PC-3 (cell line): Measurements from ENCODE around the gene FOXC2. TPM values are rescaled to one million over a fixed set of nuclear protein-coding genes. Genes with fewer than 3 reads are reported as not detected.

Source experiments
- ATAC-seq: fragments of 200-7000 bp; cut with Tn5 transposase; 2 replicates; pipeline ENCODE4 v1.9.1; 2020; ENCODE audit warnings: mild to moderate bottlenecking, moderate library complexity
- BruUV-seq: library from RNA; stranded (reverse); fragments of 400-500 nt; replicated peaks from 2 replicates; lab custom pipeline; 2021; lab: Mats Ljungman, UMichigan
- CTCF ChIA-PET: fragments of 300-600 bp; sonication (Branson Sonifier 250); formaldehyde crosslinking; loops from one replicate; lab custom pipeline; 2022; ENCODE audit warnings: antibody characterized with exemption; lab: Charles Lee
- POLR2A ChIA-PET: fragments of 300-600 bp; sonication (Branson Sonifier 250); formaldehyde crosslinking; loops from one replicate; lab custom pipeline; 2022; ENCODE audit warnings: antibody characterized with exemption; ENCODE audit not compliant: unreplicated experiment; lab: Charles Lee
- DNase-seq: peaks from one replicate; pipeline ENCODE4 v3.0.0-alpha.2; 2015
- H2AFZ ChIP-seq: fragments of 300-600 bp; sonication (generic); 2 replicates; pipeline ENCODE4 v1.6.0; 2016; ENCODE audit warnings: antibody characterized with exemption, low read length
- H3F3A ChIP-seq: fragments of 300-600 bp; sonication (generic); one replicate; pipeline ENCODE4 v1.6.0; 2017; ENCODE audit warnings: antibody characterized with exemption, low read length, control low read depth, mild to moderate bottlenecking; ENCODE audit not compliant: unreplicated experiment
- H3K27ac ChIP-seq: fragments of 300-600 bp; sonication (generic); 2 replicates; pipeline ENCODE4 v1.5.1; 2016; ENCODE audit warnings: mild to moderate bottlenecking, low read length
- H3K27me3 ChIP-seq: fragments of 300-600 bp; sonication (generic); 2 replicates; pipeline ENCODE4 v1.6.1; 2016; ENCODE audit warnings: low read length, mixed read lengths
- H3K36me3 ChIP-seq: fragments of 300-600 bp; sonication (generic); 2 replicates; pipeline ENCODE4 v1.6.1; 2016; ENCODE audit warnings: low read depth, mixed run types, low read length, mixed read lengths
- H3K4me1 ChIP-seq: fragments of 300-600 bp; sonication (generic); 2 replicates; pipeline ENCODE4 v1.5.1; 2016; ENCODE audit warnings: low read length; ENCODE audit not compliant: insufficient read depth
- H3K4me2 ChIP-seq: fragments of 300-600 bp; sonication (generic); 2 replicates; pipeline ENCODE4 v1.6.0; 2016; ENCODE audit warnings: low read length
- H3K4me3 ChIP-seq: fragments of 300-600 bp; sonication (generic); 2 replicates; pipeline ENCODE4 v1.5.1; 2016; ENCODE audit warnings: mild to moderate bottlenecking, low read length, mixed read lengths
- H3K79me2 ChIP-seq: fragments of 300-600 bp; sonication (generic); 2 replicates; pipeline ENCODE4 v1.6.1; 2017; ENCODE audit warnings: low read length, mixed read lengths
- H3K9ac ChIP-seq: fragments of 300-600 bp; sonication (generic); 2 replicates; pipeline ENCODE4 v1.6.0; 2016; ENCODE audit warnings: mild to moderate bottlenecking, low read length
- H3K9me2 ChIP-seq: fragments of 300-600 bp; sonication (generic); replicated peaks from 2 replicates; pipeline ENCODE4 v1.6.1; 2016; ENCODE audit warnings: mixed run types, low read length, mixed read lengths
- H3K9me3 ChIP-seq: fragments of 300-600 bp; sonication (generic); 2 replicates; pipeline ENCODE4 v1.6.1; 2016; ENCODE audit warnings: low read length, mixed read lengths
- H4K20me1 ChIP-seq: fragments of 300-600 bp; sonication (generic); 2 replicates; pipeline ENCODE4 v1.6.1; 2016; ENCODE audit warnings: low read length, mixed read lengths
- EZH2 ChIP-seq: fragments of 300-600 bp; sonication (generic); IDR thresholded peaks from one replicate; pipeline ENCODE4 v1.6.1; 2017; ENCODE audit warnings: antibody characterized with exemption, mild to moderate bottlenecking, low read length; ENCODE audit not compliant: unreplicated experiment
- EZH2phosphoT487 ChIP-seq: fragments of 300-600 bp; sonication (generic); IDR thresholded peaks from 2 replicates; pipeline ENCODE4 v1.6.1; 2018; ENCODE audit warnings: mild to moderate bottlenecking, antibody characterized with exemption, low read length, borderline replicate concordance
- intact Hi-C: fragments of 100-400 bp; cut with micrococcal nuclease; formaldehyde crosslinking; loops from 2 replicates; pipeline ENCODE4 v1.9.0; 2023
- total RNA-seq: library from RNA; depleted of rRNA; stranded (reverse); fragments of >200 nt; gene quantifications from 2 replicates; pipeline ENCODE4 v1.2.3, GENCODE V29; 2014
- TF ChIP-seq, protein P1 (sequence below): fragments of 300-600 bp; sonication (generic); conservative IDR thresholded peaks from 2 replicates; pipeline ENCODE4 v1.5.1; 2017; ENCODE audit warnings: antibody characterized with exemption, low read depth, mild to moderate bottlenecking, low read length

FOXC2 gene
- total RNA-seq, 1 experiment from 2014 or later = not detected

DNA sequence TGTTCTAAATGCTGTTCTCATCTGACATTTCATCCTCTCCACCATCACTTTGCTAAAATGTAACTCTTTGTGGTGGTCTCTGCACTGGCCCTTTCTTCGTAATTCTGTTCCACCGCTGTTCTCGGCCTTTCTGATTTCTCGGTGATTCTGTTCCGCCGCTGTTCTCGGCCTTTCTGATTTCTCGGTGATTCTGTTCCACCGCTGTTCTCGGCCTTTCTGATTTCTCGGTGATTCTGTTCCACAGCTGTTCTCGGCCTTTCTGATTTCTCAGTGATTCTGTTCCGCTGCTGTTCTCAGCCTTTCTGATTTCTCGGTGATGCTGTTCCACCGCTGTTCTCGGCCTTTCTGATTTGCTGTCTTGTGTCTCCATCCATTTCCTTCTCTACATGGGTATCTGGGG lies 44.0 kb upstream of the FOXC2 start:
- no peaks in the 10 kb centered on the region for H3K9me2 ChIP-seq
- no peaks in the 10 kb centered on the region for H3K9me3 ChIP-seq
- DNase-seq = no peak
- no peak for TF ChIP-seq EZH2
- no peak for TF ChIP-seq EZH2phosphoT487
- TF ChIP-seq, protein P1, sequence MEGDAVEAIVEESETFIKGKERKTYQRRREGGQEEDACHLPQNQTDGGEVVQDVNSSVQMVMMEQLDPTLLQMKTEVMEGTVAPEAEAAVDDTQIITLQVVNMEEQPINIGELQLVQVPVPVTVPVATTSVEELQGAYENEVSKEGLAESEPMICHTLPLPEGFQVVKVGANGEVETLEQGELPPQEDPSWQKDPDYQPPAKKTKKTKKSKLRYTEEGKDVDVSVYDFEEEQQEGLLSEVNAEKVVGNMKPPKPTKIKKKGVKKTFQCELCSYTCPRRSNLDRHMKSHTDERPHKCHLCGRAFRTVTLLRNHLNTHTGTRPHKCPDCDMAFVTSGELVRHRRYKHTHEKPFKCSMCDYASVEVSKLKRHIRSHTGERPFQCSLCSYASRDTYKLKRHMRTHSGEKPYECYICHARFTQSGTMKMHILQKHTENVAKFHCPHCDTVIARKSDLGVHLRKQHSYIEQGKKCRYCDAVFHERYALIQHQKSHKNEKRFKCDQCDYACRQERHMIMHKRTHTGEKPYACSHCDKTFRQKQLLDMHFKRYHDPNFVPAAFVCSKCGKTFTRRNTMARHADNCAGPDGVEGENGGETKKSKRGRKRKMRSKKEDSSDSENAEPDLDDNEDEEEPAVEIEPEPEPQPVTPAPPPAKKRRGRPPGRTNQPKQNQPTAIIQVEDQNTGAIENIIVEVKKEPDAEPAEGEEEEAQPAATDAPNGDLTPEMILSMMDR = no peak
- H3K27me3 ChIP-seq = 0 out of 2 replicates have a peak, but pooled peaks cover 12% of the 10 kb centered on the region
- H3F3A ChIP-seq = no peaks in the 10 kb centered on the region
- no peak for ATAC-seq
- ChIA-PET CTCF (no interaction called here), POLR2A (no interaction called here)
- no peaks in the 10 kb centered on the region for H3K79me2 ChIP-seq
- 0 out of 2 replicates have a peak, but pooled peaks cover 6% of the 10 kb centered on the region for H3K4me1 ChIP-seq
- H3K27ac ChIP-seq = no peak overlapping the region
- no peaks in the 10 kb centered on the region for H4K20me1 ChIP-seq
- H3K4me3 ChIP-seq = no peak overlapping the region
- H3K9ac ChIP-seq = no peak overlapping the region
- BruUV-seq = no TSS peak
- no peaks in the 10 kb centered on the region for H3K36me3 ChIP-seq
- H2AFZ ChIP-seq = no peak overlapping the region
- intact Hi-C loops = no loop called here
- no peak overlapping the region for H3K4me2 ChIP-seq

DNA sequence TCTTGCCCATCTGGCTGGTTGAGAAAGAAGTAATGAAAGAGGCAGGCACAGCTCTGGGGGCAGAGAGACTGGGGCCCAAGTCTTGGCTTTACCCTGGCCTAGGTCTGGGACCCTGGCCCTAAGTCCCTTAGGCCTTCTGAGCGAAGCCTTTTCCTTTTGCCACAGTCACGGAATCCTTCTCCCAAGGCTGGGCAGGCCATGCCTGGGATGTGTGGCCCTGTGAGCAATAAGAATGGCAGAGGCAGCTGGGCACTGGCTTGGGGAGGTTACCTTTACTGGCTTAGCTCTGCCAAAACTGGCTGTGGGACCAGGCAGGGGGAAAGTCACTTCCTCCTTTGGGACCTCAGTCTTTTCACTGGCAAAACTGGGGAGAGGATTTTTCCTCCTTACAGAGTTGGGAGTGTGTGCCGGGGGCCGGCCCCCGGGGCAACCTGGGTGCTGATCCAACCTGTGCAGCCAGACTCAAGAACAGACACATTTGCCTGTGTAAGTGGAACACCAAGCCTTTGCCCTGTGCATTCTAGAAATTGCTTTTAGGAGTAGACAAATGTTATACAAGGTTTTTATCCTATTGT lies 43.4 kb upstream of the FOXC2 start:
- no peaks in the 10 kb centered on the region for H3K9me2 ChIP-seq
- TF ChIP-seq, protein P1 = no peak
- TF ChIP-seq EZH2phosphoT487 (no peak), EZH2 (no peak)
- ChIA-PET POLR2A (no interaction called here), CTCF (interaction anchor here (0.6 kb wide), 1 partner anchor 538 kb away, joined by 3 read pairs; no protein-coding TSS in a partner anchor)
- H3K79me2 ChIP-seq = no peaks in the 10 kb centered on the region
- H3K4me1 ChIP-seq = 0 out of 2 replicates have a peak, but pooled peaks cover 6% of the 10 kb centered on the region
- H3K27me3 ChIP-seq = 0 out of 2 replicates have a peak, but pooled peaks cover 12% of the 10 kb centered on the region
- ATAC-seq (no peak), DNase-seq (no peak)
- H3F3A ChIP-seq = no peaks in the 10 kb centered on the region
- H2AFZ ChIP-seq = no peak overlapping the region
- no peak overlapping the region for H3K27ac ChIP-seq
- H3K36me3 ChIP-seq = no peaks in the 10 kb centered on the region
- no peak overlapping the region for H3K9ac ChIP-seq
- no TSS peak for BruUV-seq
- H3K4me3 ChIP-seq = no peak overlapping the region
- no peak overlapping the region for H3K4me2 ChIP-seq
- intact Hi-C loops = no loop called here
- no peaks in the 10 kb centered on the region for H3K9me3 ChIP-seq
- H4K20me1 ChIP-seq = no peaks in the 10 kb centered on the region

DNA sequence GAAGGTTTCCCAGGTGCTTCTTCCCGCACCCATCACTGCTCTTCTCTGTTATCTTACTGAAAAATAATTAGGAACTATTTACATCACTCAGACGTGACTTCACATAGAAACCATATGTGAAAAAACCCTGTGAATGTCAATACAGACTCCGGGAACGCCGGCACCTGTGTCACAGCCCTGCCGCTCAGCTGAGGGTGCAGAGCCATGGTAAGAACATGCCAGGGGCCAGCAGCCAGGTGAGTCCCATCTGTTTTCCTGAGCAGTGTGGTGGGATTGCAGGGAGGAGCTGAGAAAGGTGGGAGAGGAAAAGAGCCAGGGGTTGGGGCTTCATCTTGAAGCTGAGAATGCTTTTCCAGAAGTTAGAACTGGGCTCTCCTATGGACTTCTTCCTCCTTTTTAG lies 42.6 kb upstream of the FOXC2 start:
- Histone ChIP-seq H2AFZ (no peak overlapping the region), H3K27ac (no peak overlapping the region), H3K36me3 (no peaks in the 10 kb centered on the region), H3K4me1 (0 out of 2 replicates have a peak, but pooled peaks cover 6% of the 10 kb centered on the region), H3K9ac (no peak overlapping the region), H3K9me3 (no peaks in the 10 kb centered on the region), H3F3A (no peaks in the 10 kb centered on the region), H3K4me2 (no peak overlapping the region), H3K27me3 (0 out of 2 replicates have a peak, but pooled peaks cover 12% of the 10 kb centered on the region), H3K4me3 (no peak overlapping the region), H3K9me2 (no peaks in the 10 kb centered on the region), H4K20me1 (no peaks in the 10 kb centered on the region), H3K79me2 (no peaks in the 10 kb centered on the region)
- POLR2A ChIA-PET = no interaction called here
- intact Hi-C loops = no loop called here
- TF ChIP-seq EZH2 (no peak), EZH2phosphoT487 (no peak)
- TF ChIP-seq, protein P1 = no peak
- ATAC-seq (no peak), DNase-seq (no peak)
- no TSS peak for BruUV-seq
- CTCF ChIA-PET = no interaction called here
